GM18511 (cell line): ENCODE measurements around the gene AADACL3.
"Not testable (repeated sequence)": the region's sequence is repeated elsewhere in the genome, so short reads cannot be mapped to it uniquely, and the experiment has no call there.

Experiments used
- ATAC-seq: cut with Tn5 transposase; IDR thresholded peaks from one replicate; pipeline ENCODE4 v1.9.1; 2021; ENCODE audit warnings: mild to moderate bottlenecking, moderate library complexity; ENCODE audit not compliant: unreplicated experiment

The AADACL3 gene, protein sequence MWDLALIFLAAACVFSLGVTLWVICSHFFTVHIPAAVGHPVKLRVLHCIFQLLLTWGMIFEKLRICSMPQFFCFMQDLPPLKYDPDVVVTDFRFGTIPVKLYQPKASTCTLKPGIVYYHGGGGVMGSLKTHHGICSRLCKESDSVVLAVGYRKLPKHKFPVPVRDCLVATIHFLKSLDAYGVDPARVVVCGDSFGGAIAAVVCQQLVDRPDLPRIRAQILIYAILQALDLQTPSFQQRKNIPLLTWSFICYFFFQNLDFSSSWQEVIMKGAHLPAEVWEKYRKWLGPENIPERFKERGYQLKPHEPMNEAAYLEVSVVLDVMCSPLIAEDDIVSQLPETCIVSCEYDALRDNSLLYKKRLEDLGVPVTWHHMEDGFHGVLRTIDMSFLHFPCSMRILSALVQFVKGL

GRCh38 chr1:12715896-12716437 lies at the start of gene AADACL3:
TSS of gene AADACL3 (plus strand) at chr1:12716110. CDS start at chr1:12716177, 67 bp downstream.
- no peak for ATAC-seq

DNA sequence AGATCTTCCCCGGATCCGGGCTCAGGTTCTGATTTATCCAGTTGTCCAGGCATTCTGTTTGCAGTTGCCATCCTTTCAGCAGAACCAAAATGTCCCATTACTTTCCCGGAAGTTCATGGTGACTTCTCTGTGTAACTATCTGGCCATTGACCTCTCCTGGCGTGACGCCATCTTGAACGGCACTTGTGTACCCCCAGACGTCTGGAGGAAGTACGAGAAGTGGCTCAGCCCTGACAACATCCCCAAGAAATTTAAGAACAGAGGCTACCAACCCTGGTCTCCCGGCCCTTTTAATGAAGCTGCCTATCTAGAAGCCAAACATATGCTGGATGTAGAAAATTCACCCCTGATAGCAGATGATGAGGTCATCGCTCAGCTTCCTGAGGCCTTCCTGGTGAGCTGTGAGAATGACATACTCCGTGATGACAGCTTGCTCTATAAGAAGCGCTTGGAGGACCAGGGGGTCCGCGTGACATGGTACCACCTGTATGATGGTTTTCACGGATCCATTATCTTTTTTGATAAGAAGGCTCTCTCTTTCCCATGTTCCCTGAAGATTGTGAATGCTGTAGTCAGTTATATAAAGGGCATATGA lies 49.7 kb upstream of the AADACL3 start:
- no peak for ATAC-seq

GRCh38 chr1:12669529-12670068 lies 46.3 kb upstream of the AADACL3 start:
- ATAC-seq: no peak

DNA sequence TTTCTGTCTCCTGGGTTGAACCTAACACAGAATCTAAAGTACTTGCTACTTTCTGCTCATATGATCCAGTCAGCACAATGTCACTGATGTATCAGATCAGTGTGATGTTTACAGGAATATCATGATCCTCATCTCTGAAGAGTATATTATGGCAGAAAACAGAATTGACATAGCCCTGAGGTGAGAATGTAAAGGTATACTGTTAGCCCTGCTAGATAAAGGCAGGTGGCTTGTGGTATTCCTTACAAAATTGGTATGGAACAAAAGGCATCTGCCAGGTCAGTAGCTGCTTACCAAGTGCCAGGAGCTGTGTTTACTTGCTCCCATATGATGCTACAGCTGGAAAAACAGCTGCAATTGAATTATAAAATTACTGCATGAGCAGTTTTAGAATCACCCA lies 41.6 kb upstream of the AADACL3 start:
- no peak for ATAC-seq

- not testable (repeated sequence) for ATAC-seq
These were observed 39.8 kb upstream of the AADACL3 start for GRCh38 chr1:12676122-12676521.

DNA sequence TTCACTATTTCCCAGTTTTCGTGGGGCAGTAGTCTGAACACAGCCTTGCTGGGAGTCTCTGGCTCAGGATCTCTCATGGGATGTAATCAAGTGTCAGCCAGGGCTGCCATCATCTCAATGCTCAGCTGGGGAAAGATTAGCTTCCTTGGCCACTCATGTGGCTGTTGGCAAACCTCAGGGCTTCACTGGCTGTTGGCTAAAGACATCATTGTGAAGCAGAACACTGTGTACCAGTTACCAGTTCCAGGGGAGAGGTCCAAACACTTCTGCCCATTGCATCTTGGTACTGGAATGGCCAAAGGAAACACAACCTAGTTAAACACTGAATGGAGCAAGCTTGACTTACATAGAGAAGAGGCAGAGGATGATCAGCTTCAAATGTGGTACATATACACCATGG lies 38.3 kb upstream of the AADACL3 start:
- no peak for ATAC-seq

DNA sequence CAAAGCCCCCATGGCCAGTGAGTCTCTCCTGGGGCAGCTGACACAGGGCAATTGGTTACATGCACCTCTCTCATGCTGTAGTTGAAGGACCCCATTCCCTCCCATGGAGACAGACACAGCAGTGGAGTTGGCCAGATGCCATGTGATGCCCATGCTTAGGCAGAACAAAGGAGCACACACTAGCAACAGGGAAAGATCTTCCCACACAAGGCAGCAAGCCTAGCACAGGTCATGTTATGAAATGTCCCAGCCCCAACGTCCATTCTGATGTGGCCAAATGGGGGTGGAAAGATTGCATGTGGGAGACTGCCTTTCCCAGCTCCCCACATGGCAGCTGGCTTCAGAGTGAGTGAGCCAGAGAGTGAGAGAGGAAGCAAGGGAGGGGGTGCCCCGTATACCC lies 37.6 kb upstream of the AADACL3 start:
- no peak for ATAC-seq

- no peak for ATAC-seq
These were observed 37.1 kb upstream of the AADACL3 start for GRCh38 chr1:12678820-12679219.

DNA sequence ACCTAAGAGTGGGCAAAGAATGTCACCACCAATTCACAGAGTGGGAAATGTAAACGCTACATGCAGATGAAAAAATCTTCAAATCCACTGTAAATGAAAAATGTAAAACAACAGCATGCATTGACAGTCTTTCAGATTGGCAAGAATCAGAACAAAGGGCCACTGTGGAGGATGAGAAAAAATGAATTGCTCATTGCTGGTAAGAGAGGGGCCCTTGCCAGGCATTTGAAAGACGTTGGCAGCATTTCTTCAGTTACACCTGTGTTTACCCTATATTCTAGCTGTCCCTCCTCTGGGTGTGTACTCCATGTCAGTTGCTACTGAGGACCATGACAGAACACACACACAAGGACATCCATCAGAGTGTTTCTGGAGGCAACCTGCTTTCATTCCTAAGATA lies 25.8 kb upstream of the AADACL3 start:
- no peak for ATAC-seq

DNA sequence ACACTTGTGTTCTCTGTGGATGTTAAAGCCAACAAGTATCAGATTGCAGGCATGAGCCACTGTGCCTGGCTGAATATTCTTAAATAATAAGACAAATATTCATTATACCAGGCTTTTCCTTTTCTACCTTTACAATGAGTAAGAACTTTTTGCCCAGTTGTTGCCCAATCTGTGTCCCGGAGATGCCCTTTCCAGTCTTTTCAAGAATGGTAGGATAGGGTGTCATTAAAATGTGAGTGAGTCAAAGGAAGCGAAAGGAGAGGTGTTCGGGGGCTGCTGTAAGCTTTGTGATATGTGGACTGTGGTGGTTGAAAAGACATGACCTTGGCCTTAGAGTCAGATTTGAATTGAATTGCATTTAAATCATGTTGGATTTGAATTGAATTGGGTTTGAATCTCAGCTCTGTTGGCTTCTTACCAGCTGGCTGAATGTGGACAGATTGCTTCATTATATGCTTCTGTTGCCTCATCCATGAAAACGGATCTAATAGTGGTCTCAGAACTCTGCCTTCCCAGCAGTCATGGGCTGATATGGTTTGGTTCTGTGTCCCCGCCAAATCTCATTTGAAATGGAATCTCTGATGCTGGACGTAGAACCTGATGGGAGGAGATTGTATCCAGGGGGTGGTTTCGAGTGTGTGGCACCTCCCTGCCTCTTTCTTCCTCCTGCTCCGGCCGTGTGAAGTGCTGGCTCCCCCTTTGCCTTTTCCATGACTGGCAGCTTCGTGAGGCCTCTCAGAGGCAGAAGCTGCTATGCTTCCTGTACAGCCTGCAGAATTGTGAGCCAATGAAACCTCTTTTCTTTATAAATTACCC lies 22.7 kb upstream of the AADACL3 start:
- no peak for ATAC-seq

DNA sequence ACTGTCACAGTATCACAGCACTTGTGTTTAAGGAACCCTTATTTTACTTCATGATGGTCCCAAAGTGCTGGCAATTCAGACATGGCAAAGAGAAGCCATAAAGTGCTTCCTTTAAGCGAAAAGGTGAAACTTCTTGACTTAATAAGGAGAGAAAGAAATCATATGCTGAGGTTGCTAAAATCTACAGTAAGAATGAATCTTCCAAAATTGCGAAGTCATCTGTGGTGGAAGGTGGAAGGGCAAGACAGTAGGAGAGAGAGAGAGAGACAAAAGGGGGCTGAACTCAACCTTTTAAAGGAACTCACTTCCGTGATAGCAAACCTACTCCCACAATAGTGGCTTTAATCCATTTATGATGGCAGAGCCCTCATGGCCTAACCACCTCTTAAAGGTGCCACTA lies 19.3 kb upstream of the AADACL3 start:
- no peak for ATAC-seq

DNA sequence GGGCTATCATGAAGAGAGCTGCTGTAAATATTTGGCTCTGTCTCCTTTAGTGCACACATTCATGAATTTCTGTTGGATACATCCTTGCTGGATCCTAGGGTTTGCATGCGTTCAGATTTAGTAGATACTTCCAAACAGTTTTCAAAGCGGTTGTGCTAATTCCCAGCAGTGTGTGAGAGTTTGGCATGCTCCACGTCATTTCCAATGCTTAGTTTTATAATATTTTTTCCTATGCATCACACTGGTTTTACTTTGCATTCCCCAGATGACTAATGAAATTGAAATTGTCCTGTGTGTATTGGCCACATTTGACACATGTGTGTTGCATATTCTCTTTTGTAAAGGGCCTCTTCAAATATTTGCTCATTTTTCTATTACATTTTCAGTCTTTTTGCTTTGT lies 18.5 kb upstream of the AADACL3 start:
- ATAC-seq: no peak

DNA sequence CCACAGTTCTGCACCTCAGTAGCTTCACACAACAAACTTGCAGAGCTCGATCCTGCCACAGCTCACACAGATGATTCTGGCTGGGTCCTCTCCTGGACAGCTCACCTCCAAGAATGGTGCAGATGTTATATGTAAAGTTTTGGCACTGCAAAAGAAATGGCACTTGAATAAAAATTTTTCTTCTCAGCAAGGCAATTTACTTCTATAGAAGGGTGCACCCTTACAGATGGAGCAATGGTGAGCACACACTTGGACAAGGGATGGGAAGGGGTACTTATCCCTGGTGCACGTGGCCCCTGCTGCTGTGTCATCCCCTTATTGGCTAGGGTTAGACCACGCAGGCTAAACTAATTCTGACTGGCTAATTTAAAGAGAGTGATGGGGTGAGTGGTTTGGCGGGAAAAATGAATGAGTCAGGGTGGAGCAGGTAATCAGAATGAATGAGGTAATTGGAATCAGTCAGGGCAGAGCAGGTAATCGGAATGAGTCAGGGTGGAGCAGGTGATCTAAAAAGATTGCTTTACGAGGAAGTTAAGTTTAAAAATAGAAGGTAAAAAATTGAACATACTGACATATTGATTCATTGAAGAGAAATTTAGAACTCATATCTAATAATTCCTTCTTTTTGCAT lies 12.0 kb upstream of the AADACL3 start:
- no peak for ATAC-seq

DNA sequence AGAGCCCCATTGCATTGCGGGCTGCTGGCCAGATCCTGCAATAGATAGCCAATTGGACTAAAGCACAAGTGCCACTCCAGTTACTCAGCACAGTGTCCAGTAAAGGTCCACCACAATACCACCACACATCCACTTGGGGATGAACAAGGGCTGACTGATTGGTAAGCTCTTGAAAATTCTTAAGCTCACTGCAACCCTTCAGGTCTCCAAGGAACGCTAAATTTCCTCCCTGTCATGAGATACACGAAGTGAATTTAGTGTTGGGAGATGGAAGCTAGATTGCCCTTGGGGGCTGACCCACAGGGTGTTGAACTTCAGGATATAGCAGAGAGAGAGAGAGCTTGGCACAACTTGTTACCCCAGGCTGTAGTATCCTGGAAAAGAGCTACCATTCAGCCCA lies 9.8 kb upstream of the AADACL3 start:
- no peak for ATAC-seq

DNA sequence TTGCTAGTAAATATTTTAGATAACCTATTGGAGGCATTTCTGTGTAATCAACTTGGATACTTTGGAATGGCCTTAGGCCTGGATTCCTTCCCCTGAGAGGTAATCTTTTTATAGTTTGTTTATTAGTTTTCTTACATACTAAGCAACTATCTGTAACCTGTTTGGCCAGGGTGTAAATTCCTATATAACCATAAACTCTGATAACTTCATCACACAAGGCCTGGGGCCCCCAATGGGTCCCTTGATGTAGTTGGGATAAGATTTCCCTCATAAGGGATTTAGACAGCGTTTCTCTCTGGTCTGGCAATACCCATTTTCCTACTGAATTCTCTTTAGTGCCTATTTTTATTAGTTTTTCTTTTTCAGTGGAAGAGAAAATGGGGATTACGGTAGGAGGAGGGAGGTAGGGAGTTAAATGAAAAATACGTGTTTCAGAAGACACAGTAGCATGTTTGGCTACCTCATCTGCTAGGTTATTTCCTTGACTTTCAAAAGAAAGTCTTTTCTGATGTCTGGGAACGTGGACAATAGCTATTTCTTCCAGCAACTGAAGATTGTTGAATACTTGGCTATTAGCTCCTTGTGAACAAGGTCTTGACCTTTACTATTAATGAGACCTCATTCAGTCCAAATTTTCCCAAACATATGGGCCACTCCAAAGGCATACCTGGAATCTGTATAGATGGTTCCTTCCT lies 7.4 kb upstream of the AADACL3 start:
- no peak for ATAC-seq

DNA sequence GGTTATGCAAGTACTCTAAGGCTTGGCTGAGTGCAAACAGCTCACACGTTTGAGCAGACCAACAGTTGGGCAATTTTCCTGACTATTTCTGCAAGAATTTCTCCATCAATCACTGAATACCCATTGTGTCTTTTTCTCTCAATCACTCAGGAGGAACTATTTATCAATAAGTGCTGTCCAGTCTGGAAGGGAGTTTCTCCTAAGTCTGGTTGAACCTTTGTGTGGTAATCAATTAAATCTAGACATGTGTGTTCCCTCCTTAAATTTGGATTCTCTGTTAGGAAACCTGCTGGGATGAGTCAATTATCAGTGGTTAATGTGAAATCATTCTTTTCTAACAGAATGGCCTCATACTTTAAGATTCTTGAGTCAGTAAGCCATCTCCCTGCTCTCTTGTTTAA lies 6.8 kb upstream of the AADACL3 start:
- ATAC-seq: no peak

DNA sequence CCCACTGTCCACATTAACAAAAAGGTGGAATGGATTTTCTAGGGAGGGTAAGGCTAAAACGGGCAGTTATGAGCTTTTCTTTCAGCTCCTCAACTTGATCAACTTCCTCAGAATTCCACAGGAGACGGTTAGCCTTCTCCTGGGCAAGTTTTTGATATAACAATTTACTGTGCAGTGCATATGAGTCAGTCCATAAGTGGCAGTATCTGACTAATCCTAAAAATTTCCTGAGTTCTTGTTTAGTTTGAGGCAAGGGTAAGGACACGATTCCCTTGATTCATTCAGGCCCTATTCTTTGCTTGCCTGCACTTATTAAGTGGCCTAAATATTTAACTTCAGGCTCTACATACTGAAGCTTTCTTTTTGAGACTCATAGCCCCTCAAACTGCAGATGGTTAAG lies 6.2 kb upstream of the AADACL3 start:
- ATAC-seq: no peak

DNA sequence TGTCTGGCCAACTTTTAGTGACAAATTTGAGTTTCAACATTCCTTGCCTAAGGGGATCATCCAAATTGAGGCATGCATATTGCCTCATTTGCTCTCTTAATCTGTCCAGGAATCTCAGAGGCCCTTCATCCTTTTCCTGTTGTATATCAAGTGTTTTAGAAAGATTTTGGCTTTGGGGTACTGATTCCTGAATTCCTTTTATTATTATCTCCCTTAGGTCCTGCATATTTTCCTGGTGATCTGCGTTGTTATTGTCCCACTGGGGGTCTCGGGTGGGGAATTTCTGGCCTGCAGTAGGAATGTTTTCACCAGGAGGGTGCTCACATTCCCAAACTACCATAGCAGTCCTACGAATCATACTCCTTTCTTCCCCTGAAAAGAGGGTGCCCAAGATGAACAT lies 4.4 kb upstream of the AADACL3 start:
- no peak for ATAC-seq

- no peak for ATAC-seq
These were observed 3.8 kb upstream of the AADACL3 start for GRCh38 chr1:12712076-12712475.

- ATAC-seq: no peak
These were observed 3.0 kb upstream of the AADACL3 start for GRCh38 chr1:12712929-12713328.
